NCI-H128 (cell line): Measurements from ENCODE around the gene IL36A.

Experiments used
- DNase-seq: peaks from one replicate; lab custom pipeline; 2025; ENCODE audit not compliant: unreplicated experiment; lab: John Stamatoyannopoulos, UW

The IL36A gene

GRCh38 chr2:113046465-113046864 is 41.2 kb downstream of the IL36A start:
- DNase-seq, result no peak

- no peak for DNase-seq
Observed at GRCh38 chr2:113050921-113051895, 45.9 kb downstream of the IL36A start.

GRCh38 chr2:113052396-113052917 is 47.2 kb downstream of the IL36A start, which contains the start of gene IL36B:
TSS of gene IL36B (minus strand) at chr2:113052867.
- DNase-seq, result no peak

- no peak for DNase-seq
Observed at GRCh38 chr2:113053666-113054065, 48.4 kb downstream of the IL36A start.

- DNase-seq, result no peak
Observed at GRCh38 chr2:113054066-113054465, 48.8 kb downstream of the IL36A start.

- no peak for DNase-seq
Observed at GRCh38 chr2:113056521-113056920, 51.3 kb downstream of the IL36A start.

GRCh38 chr2:113057117-113057516 is 51.9 kb downstream of the IL36A start:
- DNase-seq, result no peak
